ENCODE data around the gene MTUS2. TPM values are rescaled to one million over a fixed set of nuclear protein-coding genes. Genes with fewer than 3 reads are reported as not detected.

MTUS2 gene
- total RNA-seq, 2 donors from 2014 or later = 4.0 to 5.4 TPM

DNA sequence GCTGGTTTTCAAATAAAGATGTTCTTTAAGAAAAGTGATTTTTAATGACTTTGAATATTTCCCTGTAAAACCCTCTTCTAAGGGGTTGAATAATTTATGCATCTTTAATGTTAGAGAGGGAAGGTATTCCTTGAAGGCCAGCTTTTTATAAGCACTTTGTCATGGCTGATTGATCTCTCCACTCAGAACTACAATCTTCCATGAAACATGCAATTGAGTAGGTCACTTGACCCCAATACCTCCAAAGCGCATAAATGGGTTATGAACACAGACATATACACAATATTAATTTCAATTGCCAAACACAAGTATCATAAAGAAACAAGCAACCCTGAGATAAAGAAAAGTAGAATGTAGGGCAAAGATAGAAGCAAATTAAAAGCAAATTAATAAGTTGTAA is 359.9 kb downstream of the MTUS2 start:
- ATAC-seq (no peak), DNase-seq (no peak)
- 68 to 86% methylated on average over 1 of the region's 1 CpG for WGBS, 2 donors
- intact Hi-C loops (cut with DNase I) = no loop called here
- Histone ChIP-seq H3K27me3 (no peaks in the 10 kb centered on the region), H3K4me3 (no peak overlapping the region), H3K9me3 (peaks cover 0 to 2% (median 0%) of the 10 kb centered on the region in 3 donors), H3K27ac (no peak overlapping the region), H3K36me3 (replicated peaks in 1 of 2; ENCODE audit: insufficient read depth in 1 of 2, low read depth in 2 of 2) (no peaks in the 10 kb centered on the region), H3K4me1 (no peaks in the 10 kb centered on the region)
- TF ChIP-seq, protein P1, sequence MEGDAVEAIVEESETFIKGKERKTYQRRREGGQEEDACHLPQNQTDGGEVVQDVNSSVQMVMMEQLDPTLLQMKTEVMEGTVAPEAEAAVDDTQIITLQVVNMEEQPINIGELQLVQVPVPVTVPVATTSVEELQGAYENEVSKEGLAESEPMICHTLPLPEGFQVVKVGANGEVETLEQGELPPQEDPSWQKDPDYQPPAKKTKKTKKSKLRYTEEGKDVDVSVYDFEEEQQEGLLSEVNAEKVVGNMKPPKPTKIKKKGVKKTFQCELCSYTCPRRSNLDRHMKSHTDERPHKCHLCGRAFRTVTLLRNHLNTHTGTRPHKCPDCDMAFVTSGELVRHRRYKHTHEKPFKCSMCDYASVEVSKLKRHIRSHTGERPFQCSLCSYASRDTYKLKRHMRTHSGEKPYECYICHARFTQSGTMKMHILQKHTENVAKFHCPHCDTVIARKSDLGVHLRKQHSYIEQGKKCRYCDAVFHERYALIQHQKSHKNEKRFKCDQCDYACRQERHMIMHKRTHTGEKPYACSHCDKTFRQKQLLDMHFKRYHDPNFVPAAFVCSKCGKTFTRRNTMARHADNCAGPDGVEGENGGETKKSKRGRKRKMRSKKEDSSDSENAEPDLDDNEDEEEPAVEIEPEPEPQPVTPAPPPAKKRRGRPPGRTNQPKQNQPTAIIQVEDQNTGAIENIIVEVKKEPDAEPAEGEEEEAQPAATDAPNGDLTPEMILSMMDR (IDR thresholded peaks at IDR 0.05) = no peak
- TF ChIP-seq POLR2A (IDR thresholded peaks at IDR 0.05) = no peak

DNA sequence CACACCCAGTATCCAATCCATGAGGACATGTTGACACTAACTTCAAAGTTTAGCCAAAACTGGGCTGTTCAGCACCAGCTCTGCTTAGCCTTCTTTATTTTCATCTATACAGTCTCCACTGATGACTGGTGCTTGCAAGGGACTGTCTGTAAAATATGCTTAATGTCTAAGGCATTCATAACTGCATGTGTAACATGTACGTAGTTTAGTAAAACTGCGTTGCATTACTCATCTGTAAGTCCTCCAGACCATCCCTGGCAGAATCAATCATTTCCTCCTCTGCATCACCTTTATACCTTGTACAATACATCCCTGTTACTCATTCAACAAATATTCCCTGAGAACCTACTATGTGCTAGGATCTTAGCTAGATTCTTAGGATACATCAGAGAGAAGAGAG is 362.1 kb downstream of the MTUS2 start:
- ATAC-seq (no peak), DNase-seq (no peak)
- WGBS, 2 donors = 90 to 91% methylated on average over 2 of the region's 2 CpGs
- H3K9me3 ChIP-seq = peaks cover 0 to 2% (median 0%) of the 10 kb centered on the region in 3 donors
- TF ChIP-seq, protein P1 (IDR thresholded peaks at IDR 0.05) = no peak
- intact Hi-C loops (cut with DNase I) = no loop called here
- H3K27me3 ChIP-seq = no peaks in the 10 kb centered on the region
- H3K4me1 ChIP-seq = no peaks in the 10 kb centered on the region
- H3K4me3 ChIP-seq = no peak overlapping the region
- H3K36me3 ChIP-seq (replicated peaks in 1 of 2; ENCODE audit: insufficient read depth in 1 of 2, low read depth in 2 of 2) = no peaks in the 10 kb centered on the region
- no peak overlapping the region for H3K27ac ChIP-seq

DNA sequence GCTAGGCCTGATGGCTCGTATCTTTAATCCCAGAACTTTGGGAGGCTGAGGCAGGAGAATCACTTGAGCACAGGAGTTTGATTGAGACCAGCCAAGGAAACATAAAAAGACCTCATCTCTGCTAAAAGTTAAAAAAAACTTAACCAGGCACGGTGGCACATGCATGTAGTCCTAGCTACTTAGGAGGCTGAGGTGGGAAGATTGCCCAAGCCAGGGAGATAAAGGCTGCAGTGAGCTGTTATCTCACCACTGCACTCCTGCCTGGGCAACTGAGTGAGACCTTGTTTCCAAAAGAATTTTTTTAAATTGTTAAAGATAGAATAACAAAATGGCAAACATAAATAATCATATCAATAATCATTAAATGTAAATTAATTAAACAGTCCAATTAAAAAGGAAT is 365.8 kb downstream of the MTUS2 start:
- Histone ChIP-seq H3K36me3 (replicated peaks in 1 of 2; ENCODE audit: insufficient read depth in 1 of 2, low read depth in 2 of 2) (no peaks in the 10 kb centered on the region), H3K9me3 (peaks cover 0 to 2% (median 0%) of the 10 kb centered on the region in 3 donors), H3K27ac (no peak overlapping the region), H3K4me3 (no peak overlapping the region), H3K27me3 (no peaks in the 10 kb centered on the region), H3K4me1 (no peaks in the 10 kb centered on the region)
- intact Hi-C loops (cut with DNase I) = no loop called here
- TF ChIP-seq POLR2A (IDR thresholded peaks at IDR 0.05) = no peak
- TF ChIP-seq, protein P1 (IDR thresholded peaks at IDR 0.05) = no peak
- DNase-seq (no peak), ATAC-seq (no peak)
- 61 to 75% methylated on average over 2 of the region's 2 CpGs for WGBS, 2 donors

DNA sequence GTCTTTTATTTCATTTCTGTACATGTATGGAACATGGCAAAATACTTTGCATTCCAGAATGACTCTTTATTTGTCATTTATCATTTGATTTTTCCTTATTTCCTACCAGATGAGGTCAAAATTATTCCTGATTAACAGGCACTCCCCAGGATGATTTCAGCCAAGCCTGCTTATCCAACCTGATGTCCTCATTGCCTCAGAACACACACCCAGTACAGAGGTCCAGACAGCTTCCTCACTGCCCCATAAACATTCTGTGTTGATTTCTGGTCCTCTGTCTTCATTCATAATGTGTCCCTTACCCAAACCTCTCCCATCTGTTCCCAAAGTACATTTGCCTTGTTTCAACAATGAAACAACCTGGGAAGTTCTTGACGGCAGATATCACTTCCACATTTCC is 367.4 kb downstream of the MTUS2 start:
- 62 to 67% methylated on average over 1 of the region's 1 CpG for WGBS, 2 donors
- Histone ChIP-seq H3K9me3 (peaks cover 0 to 2% (median 0%) of the 10 kb centered on the region in 3 donors), H3K4me1 (no peaks in the 10 kb centered on the region), H3K27me3 (no peaks in the 10 kb centered on the region), H3K27ac (no peak overlapping the region), H3K36me3 (replicated peaks in 1 of 2; ENCODE audit: insufficient read depth in 1 of 2, low read depth in 2 of 2) (no peaks in the 10 kb centered on the region), H3K4me3 (no peak overlapping the region)
- intact Hi-C loops (cut with DNase I) = no loop called here
- TF ChIP-seq, protein P1 (IDR thresholded peaks at IDR 0.05) = no peak
- DNase-seq (no peak), ATAC-seq (no peak)

DNA sequence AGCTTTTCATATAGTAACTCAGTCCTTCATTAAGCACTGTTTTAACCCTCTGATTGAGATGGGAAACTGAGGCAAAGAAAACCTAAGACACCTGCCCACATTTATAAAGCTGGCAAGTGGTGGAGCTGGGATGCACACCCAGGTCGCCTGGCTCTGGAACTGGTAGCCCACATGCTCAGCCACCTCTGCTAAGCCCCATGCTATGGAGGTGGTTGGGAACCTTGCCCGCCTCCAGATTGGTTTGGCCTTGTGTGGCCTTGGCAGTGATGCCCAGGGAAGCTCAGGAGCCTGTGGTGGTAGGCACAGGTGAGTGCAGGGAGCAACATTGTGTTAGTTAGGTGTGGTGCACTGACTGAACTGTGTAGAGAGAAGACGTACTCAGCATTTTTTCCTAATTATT is 370.2 kb downstream of the MTUS2 start:
- no peak for TF ChIP-seq POLR2A (IDR thresholded peaks at IDR 0.05)
- TF ChIP-seq, protein P1 (IDR thresholded peaks at IDR 0.05) = no peak
- Histone ChIP-seq H3K36me3 (replicated peaks in 1 of 2; ENCODE audit: insufficient read depth in 1 of 2, low read depth in 2 of 2) (no peaks in the 10 kb centered on the region), H3K9me3 (no peaks in the 10 kb centered on the region), H3K27ac (no peak overlapping the region), H3K27me3 (no peaks in the 10 kb centered on the region), H3K4me3 (no peak overlapping the region), H3K4me1 (no peaks in the 10 kb centered on the region)
- ATAC-seq (no peak), DNase-seq (no peak)
- intact Hi-C loops (cut with DNase I) = no loop called here
- 55 to 79% methylated on average over 2 to 3 of the region's 3 CpGs for WGBS, 2 donors

All from body of pancreas (tissue), 4 donors.